Activated CD4-positive, alpha-beta memory T cell treated with anti-CD3 and anti-CD28 coated beads for 36 hours (primary cell): ENCODE data around the gene MRGPRD. TPM values are rescaled to one million over a fixed set of nuclear protein-coding genes. Genes with fewer than 3 reads are reported as not detected.
"Not testable (repeated sequence)": the region's sequence is repeated elsewhere in the genome, so short reads cannot be mapped to it uniquely, and the experiment has no call there.

Experiments
- CTCF ChIA-PET: fragments of 350-600 bp; sonication (Branson Sonifier 250); formaldehyde crosslinking; loops from one replicate; lab custom pipeline; 2021; ENCODE audit warnings: antibody characterized with exemption, inconsistent platforms; lab: Charles Lee
- POLR2A ChIA-PET: fragments of 350-600 bp; sonication (Branson Sonifier 250); formaldehyde crosslinking; loops from one replicate; lab custom pipeline; 2021; ENCODE audit warnings: antibody characterized with exemption; lab: Charles Lee
- DNase-seq: peaks from one replicate; pipeline ENCODE4 v3.0.0-alpha.2; 2020
- H3K27ac Mint-ChIP-seq: one replicate; pipeline ENCODE4 v1.8.0; 2021; ENCODE audit warnings: mixed read lengths
- H3K27me3 Mint-ChIP-seq: one replicate; pipeline ENCODE4 v1.8.0; 2021; ENCODE audit warnings: mixed read lengths
- H3K36me3 Mint-ChIP-seq: one replicate; pipeline ENCODE4 v1.8.0; 2021; ENCODE audit warnings: mixed read lengths
- H3K4me1 Mint-ChIP-seq: one replicate; pipeline ENCODE4 v1.8.0; 2021; ENCODE audit warnings: low read depth, mixed read lengths
- H3K4me3 Mint-ChIP-seq: one replicate; pipeline ENCODE4 v1.8.0; 2021; ENCODE audit warnings: mild to moderate bottlenecking, mixed read lengths
- H3K9me3 Mint-ChIP-seq: one replicate; pipeline ENCODE4 v1.8.0; 2021; ENCODE audit warnings: mixed read lengths
- intact Hi-C: fragments of 100-400 bp; cut with micrococcal nuclease; formaldehyde crosslinking; loops from one replicate; pipeline ENCODE4 v1.15.1; 2023
- total RNA-seq, 2 experiments: library from RNA; stranded (reverse); gene quantifications; one replicate each; pipeline ENCODE4 v1.2.3, GENCODE V29; 2021

Gene MRGPRD
- total RNA-seq, 2 experiments from 2014 or later, result not detected

DNA sequence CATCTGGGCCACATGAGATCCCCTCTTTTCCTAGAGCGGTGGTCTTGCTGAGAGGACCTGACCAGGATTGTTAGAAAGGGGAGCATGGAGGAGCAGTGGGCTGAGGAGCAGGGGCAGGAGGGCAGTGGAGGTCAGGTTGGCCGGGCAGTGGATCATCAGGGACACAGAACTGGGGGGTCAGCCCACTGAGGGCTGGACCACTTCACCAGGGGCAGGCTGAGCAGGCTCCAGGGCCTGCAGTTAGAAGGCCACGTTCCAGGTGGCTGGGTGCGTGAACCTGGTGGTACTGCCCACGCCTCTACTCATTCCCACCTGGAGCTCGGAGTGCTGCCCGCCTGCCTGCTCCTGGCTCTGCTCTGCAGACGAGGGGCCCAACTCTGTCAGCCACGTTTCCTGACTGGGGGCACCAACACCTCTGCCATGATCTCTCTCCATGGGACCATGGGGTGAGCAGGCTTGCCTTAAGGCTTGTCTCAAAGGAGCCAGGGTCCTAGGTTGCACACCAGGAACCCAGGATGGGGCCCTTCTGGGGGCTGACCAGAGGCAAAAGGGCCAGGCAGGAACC lies 22.6 kb upstream of the MRGPRD start:
- H3K9me3 Mint-ChIP-seq, result no peaks in the 10 kb centered on the region
- H3K4me3 Mint-ChIP-seq, result no peak overlapping the region
- H3K4me1 Mint-ChIP-seq, result no peaks in the 10 kb centered on the region
- H3K36me3 Mint-ChIP-seq, result no peaks in the 10 kb centered on the region
- no peak for DNase-seq
- intact Hi-C loops, result no loop called here
- peaks cover 3% of the 10 kb centered on the region for H3K27me3 Mint-ChIP-seq
- H3K27ac Mint-ChIP-seq, result no peak overlapping the region
- CTCF ChIA-PET, result no interaction called here
- POLR2A ChIA-PET, result no interaction called here

- ChIA-PET CTCF (no interaction called here), POLR2A (no interaction called here)
- Mint-ChIP-seq H3K4me1 (no peaks in the 10 kb centered on the region), H3K36me3 (no peaks in the 10 kb centered on the region), H3K27me3 (peaks cover 3% of the 10 kb centered on the region), H3K9me3 (no peaks in the 10 kb centered on the region), H3K4me3 (no peak overlapping the region), H3K27ac (no peak overlapping the region)
- intact Hi-C loops, result no loop called here
- DNase-seq, result no peak
These were observed 21.9 kb upstream of the MRGPRD start for GRCh38 chr11:69002570-69003231.

- H3K27me3 Mint-ChIP-seq, result peaks cover 3% of the 10 kb centered on the region
- no peak for DNase-seq
These were observed 21.4 kb upstream of the MRGPRD start for GRCh38 chr11:69002110-69002569.

GRCh38 chr11:69001243-69002081 lies 20.7 kb upstream of the MRGPRD start:
- CTCF ChIA-PET, result interaction anchor here (0.7 kb wide), 1 partner anchor 41 kb away, joined by 3 read pairs; no protein-coding TSS in a partner anchor
- Mint-ChIP-seq H3K27ac (no peak overlapping the region), H3K9me3 (no peaks in the 10 kb centered on the region), H3K27me3 (peaks cover 3% of the 10 kb centered on the region), H3K4me1 (no peaks in the 10 kb centered on the region), H3K36me3 (no peaks in the 10 kb centered on the region), H3K4me3 (no peak overlapping the region)
- DNase-seq, result no peak
- intact Hi-C loops, result no loop called here
- POLR2A ChIA-PET, result no interaction called here

More at GRCh38 chr11:69002110-69002569, 21.4 kb upstream of the MRGPRD start:
- Mint-ChIP-seq H3K9me3 (no peaks in the 10 kb centered on the region), H3K36me3 (no peaks in the 10 kb centered on the region), H3K4me1 (no peaks in the 10 kb centered on the region), H3K4me3 (no peak overlapping the region), H3K27ac (no peak overlapping the region)
- POLR2A ChIA-PET, result no interaction called here
- CTCF ChIA-PET, result interaction anchor here (0.7 kb wide), 1 partner anchor 41 kb away, joined by 3 read pairs; no protein-coding TSS in a partner anchor
- intact Hi-C loops, result no loop called here

DNA sequence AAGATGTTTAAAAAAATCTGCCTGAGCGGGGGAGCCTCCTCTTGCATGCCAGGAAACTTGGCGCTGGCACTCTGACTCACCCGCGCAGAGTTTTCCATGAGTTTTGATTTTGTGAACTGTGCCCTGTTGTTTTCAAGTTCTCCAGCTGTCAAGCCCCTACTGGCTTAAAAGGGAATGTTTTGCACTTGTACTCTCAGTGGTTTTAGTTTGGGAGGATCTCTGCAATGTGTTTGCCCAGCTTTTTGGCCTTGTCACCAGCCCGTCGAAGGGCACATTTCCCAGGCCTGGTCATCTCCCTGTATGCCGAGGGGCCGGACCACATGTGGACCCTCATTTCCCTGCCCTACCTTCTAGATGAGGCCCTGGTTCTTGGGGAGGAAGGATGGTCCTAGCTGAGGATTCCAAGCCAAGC lies 20.1 kb upstream of the MRGPRD start:
- POLR2A ChIA-PET, result no interaction called here
- Mint-ChIP-seq H3K9me3 (no peaks in the 10 kb centered on the region), H3K27me3 (peaks cover 3% of the 10 kb centered on the region), H3K36me3 (no peaks in the 10 kb centered on the region), H3K27ac (no peak overlapping the region), H3K4me3 (no peak overlapping the region), H3K4me1 (no peaks in the 10 kb centered on the region)
- intact Hi-C loops, result no loop called here
- CTCF ChIA-PET, result no interaction called here
- no peak for DNase-seq

- Mint-ChIP-seq H3K4me1 (no peaks in the 10 kb centered on the region), H3K27me3 (peaks cover 3% of the 10 kb centered on the region), H3K27ac (no peak overlapping the region), H3K9me3 (no peaks in the 10 kb centered on the region), H3K4me3 (no peak overlapping the region), H3K36me3 (no peaks in the 10 kb centered on the region)
- intact Hi-C loops, result no loop called here
- no peak for DNase-seq
- ChIA-PET POLR2A (no interaction called here), CTCF (no interaction called here)
These were observed 19.6 kb upstream of the MRGPRD start for GRCh38 chr11:69000391-69000790.

DNA sequence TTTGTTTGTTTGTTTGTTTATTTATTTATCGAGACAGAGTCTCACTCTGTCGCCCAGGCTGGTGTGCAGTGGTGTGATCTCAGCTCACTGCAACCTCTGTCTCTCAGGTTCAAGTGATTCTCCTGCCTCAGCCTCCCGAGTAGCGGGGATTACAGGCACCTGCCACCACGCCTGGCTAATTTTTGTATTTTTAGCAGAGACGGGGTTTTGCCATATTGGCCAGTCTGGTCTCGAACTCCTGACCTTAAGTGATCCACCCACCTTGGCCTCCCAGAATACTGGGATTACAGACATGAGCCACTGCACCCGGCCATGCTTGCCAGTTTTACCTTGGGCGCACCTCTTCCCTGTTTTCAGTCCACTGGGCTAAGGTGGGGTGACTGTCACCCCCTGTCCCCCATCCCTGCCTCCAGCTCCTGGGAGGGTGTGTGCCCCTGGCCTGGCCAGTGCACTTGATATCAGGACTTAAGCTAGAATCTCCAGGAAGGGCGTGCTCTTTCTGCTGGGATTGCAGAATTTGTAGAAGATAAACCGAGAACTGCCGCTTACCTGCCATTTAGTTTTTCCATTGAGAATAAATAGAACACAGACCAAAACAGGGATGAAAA lies 19.1 kb upstream of the MRGPRD start:
- H3K36me3 Mint-ChIP-seq, H3K27ac Mint-ChIP-seq, DNase-seq, POLR2A ChIA-PET, intact Hi-C loops, H3K4me3 Mint-ChIP-seq, CTCF ChIA-PET, H3K9me3 Mint-ChIP-seq, H3K4me1 Mint-ChIP-seq, H3K27me3 Mint-ChIP-seq: not testable (repeated sequence)

DNA sequence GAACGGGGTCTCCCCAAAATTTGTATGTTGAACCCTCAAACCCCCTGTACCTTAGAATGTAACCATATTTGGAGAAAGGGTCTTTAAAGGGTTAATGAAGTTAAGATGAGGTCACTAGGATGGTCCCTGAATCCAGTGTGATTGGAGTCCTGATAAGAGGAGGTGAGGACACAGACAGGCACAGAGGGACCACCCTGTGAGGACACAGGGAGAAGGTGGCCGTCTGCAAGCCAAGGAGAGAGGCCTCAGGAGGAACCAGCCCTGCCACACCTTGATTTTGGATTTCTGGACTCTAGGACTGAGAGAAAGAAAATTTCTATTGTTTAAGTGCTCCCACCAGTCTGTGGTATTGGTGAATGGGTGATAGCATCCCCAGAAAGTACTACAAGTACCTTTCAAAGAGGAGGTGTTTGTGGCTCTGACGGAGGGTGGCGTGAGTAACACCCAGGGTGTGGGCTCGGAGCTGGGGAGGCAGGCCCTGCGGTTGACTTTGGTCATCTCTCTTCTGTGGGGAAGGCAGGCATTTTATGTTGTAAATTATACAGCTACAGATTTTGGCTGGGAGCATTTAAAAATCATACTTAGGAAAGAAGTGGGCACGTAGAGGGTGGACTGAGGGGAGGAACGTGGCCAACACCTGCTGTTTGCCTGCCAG lies 18.4 kb upstream of the MRGPRD start:
- Mint-ChIP-seq H3K36me3 (no peaks in the 10 kb centered on the region), H3K9me3 (no peaks in the 10 kb centered on the region), H3K4me3 (no peak overlapping the region), H3K27ac (no peak overlapping the region), H3K27me3 (no peaks in the 10 kb centered on the region), H3K4me1 (no peaks in the 10 kb centered on the region)
- POLR2A ChIA-PET, result no interaction called here
- CTCF ChIA-PET, result no interaction called here
- intact Hi-C loops, result no loop called here
- DNase-seq, result no peak

- intact Hi-C loops, result no loop called here
- POLR2A ChIA-PET, result no interaction called here
- CTCF ChIA-PET, result no interaction called here
- Mint-ChIP-seq H3K4me1 (no peaks in the 10 kb centered on the region), H3K9me3 (no peaks in the 10 kb centered on the region), H3K27me3 (no peaks in the 10 kb centered on the region), H3K36me3 (no peaks in the 10 kb centered on the region), H3K27ac (no peak overlapping the region), H3K4me3 (no peak overlapping the region)
- no peak for DNase-seq
These were observed 17.7 kb upstream of the MRGPRD start for GRCh38 chr11:68998390-68998911.

GRCh38 chr11:68997995-68998348 lies 17.2 kb upstream of the MRGPRD start:
- no peak overlapping the region for H3K27ac Mint-ChIP-seq
- H3K27me3 Mint-ChIP-seq, result no peaks in the 10 kb centered on the region
- no peak overlapping the region for H3K4me3 Mint-ChIP-seq
- H3K9me3 Mint-ChIP-seq, result no peaks in the 10 kb centered on the region
- no peaks in the 10 kb centered on the region for H3K36me3 Mint-ChIP-seq
- intact Hi-C loops, result no loop called here
- DNase-seq, result no peak
- ChIA-PET POLR2A (no interaction called here), CTCF (interaction anchor here (0.7 kb wide), 1 partner anchor 389 kb away, joined by 3 read pairs; no protein-coding TSS in a partner anchor)
- H3K4me1 Mint-ChIP-seq, result no peaks in the 10 kb centered on the region

GRCh38 chr11:68997124-68997994 lies 16.6 kb upstream of the MRGPRD start:
- Mint-ChIP-seq H3K27ac (no peak overlapping the region), H3K36me3 (no peaks in the 10 kb centered on the region), H3K4me3 (no peak overlapping the region), H3K4me1 (no peaks in the 10 kb centered on the region), H3K9me3 (no peaks in the 10 kb centered on the region), H3K27me3 (peaks cover 3% of the 10 kb centered on the region)
- CTCF ChIA-PET, result interaction anchor here (0.7 kb wide), 1 partner anchor 389 kb away, joined by 3 read pairs; no protein-coding TSS in a partner anchor
- no peak for DNase-seq
- intact Hi-C loops, result no loop called here
- POLR2A ChIA-PET, result no interaction called here
